T1000 (cell line): ENCODE measurements around the gene TMCC1.
"Not testable (repeated sequence)": the region's sequence is repeated elsewhere in the genome, so short reads cannot be mapped to it uniquely, and the experiment has no call there.

Experiments used
- DNase-seq: peaks from one replicate; lab custom pipeline; 2025; ENCODE audit warnings: mixed read lengths; lab: John Stamatoyannopoulos, UW

Gene TMCC1

DNA sequence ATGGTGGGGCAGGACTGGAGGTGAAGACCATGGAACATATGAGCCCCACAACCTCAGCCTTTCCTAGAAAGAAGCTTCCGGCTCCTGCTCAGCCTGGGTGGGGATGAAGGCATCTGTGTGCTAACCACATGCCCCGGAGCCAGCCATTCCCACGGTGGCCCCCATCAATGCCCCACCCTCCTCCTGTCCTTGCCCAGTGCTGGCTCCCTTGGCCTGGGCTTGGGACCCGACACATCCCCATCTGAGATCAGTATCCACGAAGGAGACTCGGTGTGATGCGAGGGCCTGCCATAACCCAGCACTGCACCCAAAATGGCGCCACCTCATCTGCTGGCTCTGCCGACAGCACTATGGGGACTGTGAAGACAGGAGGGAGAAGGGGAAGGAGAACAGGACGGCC is 270.6 kb downstream of the TMCC1 start:
- no peak for DNase-seq

DNA sequence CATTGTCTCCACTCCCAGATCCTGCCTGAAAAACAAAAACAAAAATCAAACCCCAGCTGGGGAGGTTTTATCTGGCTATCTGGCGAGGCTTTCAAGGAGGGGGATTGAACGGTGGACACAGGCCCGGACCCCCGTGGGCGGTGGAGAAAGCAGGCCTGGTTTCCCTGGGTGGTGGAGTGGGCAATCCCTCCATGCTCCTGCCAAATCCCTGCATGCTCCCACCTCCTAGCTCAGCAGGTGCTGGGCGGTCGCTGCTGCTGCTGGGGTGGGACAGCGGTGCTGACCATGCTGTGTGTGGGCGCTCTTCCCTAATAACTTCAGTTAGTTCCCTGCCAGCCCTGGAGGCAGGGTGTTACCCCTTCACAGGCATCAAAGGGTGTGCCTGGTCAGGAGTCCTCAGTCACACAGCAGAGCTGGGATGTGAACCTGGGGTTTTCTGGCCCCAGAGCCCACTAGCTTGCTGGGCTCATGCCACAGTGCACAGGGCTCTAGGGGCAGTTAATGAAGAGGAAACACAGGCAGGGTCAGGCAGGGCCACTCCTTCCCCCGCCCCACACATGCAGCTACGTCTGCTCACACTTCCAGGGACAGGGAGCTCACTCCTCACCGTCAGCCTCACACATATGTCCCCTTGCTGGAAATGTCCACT is 271.2 kb downstream of the TMCC1 start:
- DNase-seq, result no peak

DNA sequence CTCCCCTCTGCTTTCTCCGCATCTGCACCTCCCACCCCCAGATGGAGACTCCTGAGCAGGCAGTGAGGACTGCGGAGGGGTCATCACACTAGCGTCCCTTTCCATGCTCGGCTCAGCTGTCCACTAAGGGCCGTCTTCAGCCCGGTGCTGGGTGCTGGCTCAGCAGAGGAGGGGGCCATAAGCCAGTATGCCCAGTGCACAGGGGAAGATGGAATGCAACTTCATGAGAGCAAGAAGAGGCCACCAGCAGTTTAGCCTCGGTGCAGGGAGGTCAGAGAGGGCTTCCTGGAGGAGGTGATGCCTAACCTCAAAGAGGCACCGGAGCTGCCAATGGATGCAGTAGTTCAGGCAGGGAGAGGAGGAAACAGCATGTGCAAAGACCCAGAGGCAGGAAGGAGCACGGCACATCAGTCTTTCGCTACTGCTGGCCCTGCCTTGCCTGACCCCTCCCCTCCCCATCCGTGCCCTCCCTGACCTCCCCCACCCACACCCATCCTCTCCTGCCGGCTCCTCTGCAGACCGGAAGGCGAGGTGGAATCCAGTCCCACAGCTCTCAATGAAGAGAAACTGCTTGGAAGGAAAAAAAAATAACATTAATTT is 271.8 kb downstream of the TMCC1 start:
- DNase-seq, result no peak

DNA sequence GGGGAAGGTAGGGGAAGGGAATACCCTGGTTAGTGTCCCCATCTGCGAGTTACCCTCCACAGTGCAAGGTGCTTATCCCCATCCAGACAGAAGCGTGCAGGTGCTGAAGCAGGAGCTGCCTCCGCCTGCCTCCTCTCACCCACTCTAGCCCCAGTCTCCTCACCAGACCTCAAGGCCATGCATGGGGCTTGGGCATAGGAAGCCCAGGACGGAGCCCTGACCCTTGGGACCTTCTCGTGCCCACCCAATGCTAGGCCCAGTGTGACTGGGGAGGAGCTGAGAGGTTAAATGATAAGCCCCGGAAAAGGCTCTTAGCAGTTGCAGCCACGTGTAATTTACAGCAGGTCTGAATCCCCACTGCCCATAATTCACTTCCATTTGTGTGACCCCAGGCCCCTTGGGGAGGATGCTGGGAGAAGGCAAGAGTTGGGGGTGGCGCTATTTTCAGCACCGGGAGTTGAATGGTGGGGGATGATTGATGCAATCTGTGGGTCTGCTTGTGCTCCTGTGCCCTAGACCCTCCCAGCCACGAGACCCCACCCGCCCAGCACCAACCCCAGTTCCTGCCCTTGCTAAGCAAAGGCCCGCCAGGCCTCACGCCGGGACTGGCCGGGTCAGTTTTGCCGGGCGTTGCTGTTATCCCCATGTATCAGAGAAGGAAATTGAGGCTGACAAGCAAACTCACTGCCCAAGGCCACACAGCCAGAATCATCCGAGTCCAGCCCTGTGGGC is 272.5 kb downstream of the TMCC1 start:
- no peak for DNase-seq

DNA sequence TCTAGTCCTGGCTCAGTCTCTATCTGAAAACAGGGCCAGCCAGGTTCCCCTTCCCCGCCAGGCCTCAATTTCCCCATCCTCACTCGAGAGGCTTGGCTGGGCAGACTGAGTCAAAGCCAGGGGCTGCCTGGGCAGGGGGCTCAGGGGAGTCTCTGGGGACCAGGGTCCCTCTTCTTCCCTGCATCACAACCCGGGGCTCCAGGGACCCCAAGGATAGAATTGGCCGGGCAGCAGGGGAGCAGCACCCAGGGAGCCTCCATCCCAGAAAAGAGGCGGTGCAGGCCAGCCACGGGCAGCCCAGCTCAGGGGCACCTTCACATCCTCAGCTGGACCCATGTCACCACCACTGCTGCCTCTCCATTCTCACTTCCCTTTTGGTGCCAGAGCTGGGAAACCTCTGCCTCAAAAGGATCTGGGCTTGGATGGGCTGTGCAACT is 273.8 kb downstream of the TMCC1 start:
- DNase-seq, result no peak

DNA sequence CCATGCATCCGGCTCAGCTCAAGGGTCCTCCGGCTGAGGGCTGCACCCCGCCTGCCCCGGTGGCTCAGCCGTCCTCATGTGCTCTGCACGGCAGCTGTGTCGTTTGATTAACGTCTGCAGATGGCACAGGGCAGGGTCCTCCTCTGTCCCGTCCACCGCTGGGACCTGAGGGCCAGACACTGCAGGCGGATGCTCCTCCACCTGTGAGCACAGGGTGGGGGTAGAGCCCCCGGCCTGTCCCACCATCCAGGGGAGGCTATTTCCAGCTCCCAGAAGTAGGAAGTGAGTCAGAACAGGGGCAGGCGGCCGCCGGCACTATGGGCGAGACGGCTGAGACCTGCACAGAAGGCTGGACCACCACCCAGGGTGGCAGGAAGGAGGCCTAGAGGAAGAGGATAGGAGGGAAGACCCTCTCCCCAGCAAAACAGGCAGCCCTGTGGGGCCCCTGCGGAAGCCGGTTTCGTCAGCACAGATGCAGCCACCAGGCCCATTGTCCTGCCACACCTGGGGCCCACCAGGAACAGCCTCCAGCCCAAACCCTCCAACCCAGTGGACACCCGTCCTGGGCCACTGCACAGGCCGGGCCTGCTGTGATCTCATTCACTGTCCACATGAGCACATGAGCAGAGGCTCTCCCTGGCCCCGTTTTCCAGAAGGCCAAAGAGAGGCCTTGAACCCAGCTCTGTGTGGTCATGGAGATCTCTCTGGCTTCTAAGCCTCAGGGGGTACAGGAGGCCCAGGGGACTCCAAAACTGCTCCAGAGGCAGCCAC is 274.4 kb downstream of the TMCC1 start:
- no peak for DNase-seq

DNA sequence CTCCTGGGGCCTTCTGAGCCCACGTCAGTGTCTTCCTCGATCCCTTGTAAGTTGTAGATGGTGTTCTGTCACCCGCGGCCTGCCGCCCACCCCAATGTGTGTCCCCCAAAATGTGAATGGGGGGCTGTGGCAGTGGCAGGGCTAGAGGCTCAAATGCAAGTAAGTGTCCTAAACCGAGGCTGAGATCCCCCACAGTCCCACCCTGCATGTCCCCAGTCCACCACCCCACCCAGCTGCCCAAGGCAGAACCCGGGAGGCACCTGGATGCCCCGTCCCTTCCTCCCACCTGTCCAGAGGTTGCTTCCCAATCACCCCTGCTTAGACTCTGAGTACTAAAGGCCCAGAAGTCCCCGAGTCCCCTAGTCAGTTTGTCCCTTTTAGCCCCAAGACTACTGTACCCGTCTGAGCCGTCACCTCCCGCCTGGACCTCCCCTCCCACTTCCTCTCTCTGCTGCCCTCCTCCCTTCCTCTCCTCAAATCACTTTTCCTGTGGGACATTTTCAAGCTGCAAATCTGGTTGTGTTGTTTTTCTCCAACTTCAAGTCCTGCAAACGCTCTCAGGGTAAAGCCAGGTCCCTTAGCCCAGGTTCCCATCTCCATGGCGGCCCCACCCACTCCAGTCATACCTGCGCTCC is 275.2 kb downstream of the TMCC1 start:
- DNase-seq, result no peak

DNA sequence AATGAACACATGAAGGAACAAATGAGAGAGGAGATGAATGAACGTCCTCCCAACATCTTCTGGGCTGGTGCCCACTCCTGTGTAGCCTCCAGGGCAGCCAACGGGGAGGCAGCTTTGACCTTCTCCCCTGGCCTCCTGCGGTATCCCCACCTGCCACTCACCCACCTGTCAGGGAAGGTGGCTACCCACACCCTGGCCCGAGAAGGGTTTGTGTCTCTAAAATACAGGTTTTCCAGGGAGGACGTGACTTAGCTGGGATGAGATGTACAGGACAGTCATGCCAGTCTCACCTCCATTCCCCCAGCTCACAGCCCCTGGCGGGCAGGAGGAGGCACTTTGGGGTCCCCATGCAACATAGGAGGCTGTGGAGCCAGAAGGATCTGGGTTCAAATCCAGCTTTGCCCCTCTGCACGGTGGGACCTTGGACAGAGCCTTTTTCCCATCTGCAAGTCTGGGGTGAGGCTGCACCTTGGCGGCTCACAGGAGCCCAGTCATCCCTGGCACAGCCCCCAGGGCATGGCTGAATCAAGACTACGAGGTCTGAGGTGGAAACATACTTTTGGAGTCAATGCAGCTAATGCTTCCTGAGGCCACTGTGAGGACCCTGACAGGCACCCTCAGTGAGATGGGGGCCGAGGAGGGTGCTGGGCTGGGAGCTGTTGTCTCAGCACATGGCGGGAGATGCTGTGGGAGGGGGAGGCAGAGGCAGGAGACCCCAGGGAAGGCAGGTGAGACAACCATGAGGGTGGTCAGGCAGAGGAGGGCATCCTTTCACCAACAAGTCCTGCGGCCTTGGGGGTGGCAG is 275.9 kb downstream of the TMCC1 start:
- no peak for DNase-seq

DNA sequence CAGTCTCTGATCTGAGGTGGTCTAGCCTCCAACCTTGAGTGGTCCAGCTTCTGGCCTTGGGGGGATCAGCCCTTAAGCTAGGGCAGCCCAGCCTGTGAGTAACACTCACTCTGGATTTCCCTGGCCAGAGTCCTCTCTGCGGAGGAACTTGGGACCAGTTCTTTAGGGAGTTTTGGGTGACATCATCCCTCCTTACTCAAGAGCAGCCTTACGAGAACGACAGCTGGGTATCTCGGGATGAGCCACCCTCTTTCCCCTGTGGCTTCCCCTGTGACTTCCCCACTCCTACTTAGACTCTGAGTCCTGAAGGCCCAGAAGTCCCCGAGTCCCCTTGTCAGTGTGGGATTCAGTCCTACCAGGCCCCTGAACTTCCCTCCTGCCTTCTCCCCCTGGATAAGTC is 276.8 kb downstream of the TMCC1 start:
- no peak for DNase-seq

DNA sequence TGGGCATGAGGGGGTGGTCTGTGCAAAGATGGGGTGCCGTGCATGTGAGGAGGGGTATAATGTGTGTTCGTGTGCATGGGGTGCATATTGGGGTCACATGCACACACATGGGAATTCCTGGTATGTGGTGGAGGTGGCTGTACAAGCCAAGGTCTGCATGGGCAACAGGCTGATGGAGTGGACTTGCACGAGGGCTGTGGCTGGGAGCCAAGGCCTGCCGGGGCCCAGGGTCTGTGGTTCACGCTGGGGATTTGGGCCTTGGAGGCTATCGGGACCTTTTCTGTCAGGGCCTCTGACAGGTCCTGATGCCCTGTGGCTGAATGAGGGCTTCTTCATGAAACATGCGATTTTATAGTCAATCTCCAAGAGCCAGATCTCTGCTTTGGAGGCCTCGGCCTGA is 277.2 kb downstream of the TMCC1 start:
- no peak for DNase-seq

DNA sequence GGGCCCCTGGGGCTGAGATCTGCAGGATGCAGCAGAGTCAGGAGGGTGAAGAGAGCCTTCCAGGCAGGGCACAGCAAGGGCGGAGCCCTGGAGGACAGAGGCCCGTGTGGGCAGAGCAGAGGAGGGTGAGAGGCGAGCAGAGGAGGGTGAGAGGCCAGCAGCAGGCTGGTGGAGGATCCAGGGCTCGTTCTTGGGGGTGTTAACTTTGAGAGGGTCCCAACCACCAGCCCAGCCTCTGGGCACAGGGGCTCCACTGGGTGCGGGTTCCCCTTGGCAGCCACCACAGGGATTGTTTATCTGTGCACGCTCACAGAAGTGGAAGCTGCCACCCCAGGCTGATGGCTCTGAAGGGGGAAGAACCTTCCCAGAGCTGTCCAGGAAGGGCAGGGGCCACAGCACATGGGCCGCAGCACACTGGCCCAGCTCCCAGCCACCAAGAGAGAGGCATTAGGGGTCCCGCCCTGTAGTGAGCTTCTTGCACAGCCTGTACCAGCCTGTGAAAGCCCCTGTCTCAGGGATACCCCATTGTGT is 277.7 kb downstream of the TMCC1 start:
- DNase-seq, result no peak

DNA sequence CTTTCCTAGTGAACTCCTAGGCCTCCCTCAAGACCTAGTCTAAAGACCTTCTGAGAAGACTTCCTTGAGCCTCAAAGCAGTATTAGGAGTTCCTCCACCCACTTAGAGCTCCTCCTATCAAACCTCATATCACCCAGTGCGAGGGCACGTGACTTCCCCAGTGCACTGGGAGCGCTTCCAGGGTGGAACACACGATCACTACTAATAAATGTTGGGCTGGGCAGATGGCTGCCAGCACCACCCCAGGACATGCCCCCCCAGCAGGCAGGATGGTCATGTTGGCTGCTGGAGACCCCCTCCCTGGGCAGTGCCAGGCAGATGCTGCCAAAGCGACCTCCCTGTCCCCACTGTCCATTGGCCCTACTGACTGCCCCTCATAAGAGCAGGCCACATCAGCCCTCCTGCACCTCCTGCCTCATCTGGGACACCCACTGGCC is 278.6 kb downstream of the TMCC1 start:
- no peak for DNase-seq

DNA sequence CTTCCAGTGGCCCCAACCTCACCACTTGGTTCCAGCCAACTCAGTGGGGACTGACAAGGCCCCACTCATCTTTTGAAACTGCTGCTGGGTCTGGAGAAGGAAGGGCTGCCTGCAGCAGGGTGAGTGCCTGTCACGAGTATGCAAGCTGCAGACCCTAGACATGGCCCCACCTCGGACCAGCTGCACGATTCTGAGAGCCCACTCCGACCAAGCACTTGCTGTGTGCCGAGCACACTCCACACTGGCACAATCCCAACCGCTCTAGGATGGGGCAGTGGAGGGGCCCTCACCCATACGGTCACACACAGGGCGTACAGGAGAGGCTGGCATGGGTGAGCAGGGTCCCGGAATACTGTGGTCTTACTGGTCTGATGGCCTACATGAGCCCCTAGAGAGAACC is 279.1 kb downstream of the TMCC1 start:
- no peak for DNase-seq

DNA sequence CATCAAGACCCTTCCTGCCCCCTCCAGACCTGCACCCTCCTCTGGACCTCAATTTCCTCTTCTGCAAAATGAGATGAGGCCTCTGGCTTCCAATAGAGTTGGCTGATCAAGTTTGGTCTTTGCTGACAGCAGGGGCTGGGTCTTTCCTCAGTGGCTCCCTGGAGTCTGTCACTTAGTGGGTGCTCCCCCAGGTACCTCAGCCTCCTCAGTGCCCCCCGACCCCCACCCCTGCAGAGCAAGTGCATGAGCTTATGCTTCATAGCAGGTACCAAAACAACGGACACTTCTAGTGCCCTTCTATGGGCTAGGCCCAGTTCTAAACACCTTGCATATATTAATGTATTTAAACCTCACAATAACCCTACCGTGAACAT is 280.2 kb downstream of the TMCC1 start:
- DNase-seq, result no peak

DNA sequence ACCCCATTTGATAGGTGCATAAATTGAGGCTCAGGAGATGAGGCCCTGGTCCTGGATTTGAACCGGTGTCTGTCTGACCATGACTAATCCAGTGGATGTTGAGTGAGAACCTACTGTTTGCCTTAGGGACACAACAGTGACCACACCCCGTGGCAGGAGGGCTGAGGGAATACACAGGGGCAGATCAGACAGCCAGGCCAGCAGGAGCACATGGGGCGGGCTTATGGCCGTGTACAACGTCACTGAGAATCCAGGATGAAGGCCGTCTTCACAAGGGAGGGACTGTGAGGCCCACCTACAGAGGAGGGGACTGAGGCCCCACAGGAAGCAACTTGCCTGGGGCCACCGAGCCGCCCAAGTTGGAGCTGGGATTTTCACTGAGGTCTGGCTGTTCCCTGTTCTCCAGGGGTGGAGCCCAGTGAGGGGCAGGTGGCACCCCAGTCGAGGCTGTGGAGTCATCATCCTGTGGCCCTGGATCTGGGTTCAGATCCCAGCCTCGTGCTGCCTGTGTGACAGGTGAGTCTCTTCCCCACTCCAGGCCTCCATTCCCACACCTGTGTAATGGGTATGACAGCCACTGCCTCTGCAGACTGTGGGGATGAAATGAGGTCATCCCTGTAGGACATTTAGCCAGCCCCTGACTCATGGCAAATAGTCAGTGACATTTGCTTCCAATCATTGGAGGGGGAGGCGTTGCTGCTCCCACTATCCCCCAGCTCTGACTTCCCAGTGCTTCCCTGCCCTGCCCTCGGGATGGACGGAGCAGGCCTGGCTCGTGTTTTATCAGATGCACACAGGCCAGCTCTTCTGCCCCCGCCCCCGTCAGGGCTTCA is 280.8 kb downstream of the TMCC1 start:
- no peak for DNase-seq

DNA sequence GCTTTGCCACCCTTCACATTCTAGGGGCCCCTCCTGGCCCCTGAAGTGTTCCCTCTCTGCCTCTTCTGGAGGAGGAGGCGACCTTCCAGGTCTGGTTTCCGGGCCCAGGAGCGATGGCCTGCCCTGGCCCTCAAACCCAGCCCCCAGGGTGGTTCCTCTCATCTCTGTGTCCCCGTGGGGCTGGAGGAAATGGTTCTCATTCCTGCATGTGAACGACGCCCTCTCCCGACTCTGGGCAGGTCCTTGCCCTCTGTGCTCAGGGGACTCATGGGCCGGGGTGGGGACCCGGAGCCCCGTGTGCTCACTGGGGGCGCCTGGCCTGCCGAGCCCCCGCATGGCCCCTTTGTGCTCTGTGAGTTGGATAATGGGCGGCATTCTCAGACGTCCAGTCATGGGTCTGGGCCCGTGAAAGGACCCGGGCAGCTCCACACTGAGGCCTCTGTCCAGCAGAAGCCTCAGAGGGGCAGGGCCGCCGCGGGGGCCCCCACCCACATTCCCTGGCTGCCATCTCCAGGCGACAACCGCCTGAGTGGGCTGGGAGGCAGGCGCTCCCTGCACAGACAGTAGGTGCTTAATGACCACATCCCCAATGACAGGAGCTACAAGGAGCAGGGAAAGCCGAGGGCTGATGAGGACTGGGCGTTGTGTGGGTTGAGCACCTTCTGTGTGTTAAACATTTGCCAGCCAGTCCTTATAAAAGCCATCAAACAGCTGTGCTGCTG is 281.5 kb downstream of the TMCC1 start:
- no peak for DNase-seq

DNA sequence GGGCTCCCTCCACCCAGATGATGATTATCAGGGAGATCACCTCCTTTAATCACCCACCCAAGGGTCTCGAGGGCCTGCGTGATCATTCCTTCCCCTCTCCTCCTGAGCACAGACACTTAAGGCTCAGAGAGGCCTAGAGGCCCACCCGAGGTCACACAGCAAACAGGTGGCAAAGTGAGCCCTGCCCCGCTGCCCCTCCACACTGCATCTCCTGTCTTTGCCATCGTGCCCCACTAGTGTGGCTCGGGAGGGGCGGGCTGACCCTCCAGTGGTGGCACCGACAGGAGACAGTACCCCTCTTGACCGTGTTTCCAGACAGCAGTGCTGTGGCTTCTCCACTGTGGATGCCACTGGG is 282.1 kb downstream of the TMCC1 start:
- DNase-seq, result no peak

DNA sequence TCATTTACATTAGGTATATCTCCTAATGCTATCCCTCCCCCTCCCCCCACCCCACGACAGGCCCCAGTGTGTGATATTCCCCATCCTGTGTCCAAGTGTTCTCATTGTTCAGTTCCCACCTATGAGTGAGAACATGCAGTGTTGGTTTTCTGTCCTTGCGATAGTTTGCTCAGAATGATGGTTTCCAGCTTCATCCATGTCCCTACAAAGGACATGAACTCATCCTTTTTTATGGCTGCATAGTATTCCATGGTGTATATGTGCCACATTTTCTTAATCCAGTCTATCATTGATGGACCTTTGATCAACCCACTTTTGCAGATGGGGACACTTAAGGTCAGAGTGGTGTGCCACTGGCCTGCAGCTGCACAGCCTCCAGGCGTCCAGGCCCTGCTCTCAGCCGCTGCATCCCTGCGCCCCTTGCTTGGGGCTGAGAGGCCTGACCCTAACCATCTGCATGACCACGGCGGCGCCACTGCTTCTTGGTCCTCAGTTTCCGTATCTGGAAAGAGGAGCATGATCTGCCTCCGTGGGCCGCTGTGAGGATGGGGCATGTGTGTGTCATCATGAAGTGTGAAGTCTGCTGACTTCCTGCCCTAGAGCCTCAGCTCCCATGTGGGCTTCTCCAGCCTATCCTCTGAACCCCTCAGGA is 282.6 kb downstream of the TMCC1 start:
- DNase-seq, result not testable (repeated sequence)

DNA sequence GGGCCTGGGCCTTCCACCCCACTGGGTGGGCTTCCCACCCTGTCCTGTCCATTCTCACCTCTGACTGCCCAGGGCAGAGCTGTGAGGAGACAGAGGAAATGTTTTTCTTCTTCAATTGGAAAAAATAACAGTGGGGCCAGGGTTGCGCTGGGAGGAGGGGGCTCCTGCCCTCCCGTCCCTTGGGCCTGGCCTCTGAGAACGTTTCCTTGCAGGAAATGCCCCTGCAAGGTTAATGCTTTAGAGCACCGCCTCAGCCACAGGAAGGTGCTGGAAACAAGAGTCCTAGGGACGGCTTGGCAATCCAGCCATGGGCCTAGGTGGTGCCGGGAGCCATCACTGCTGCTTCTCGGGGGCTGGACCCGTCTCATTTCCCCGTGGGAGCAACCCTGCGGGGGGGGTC is 283.2 kb downstream of the TMCC1 start:
- DNase-seq, result no peak
